DND-41 (cell line): ENCODE measurements around the gene ATXN1.

Experiments
- ATAC-seq: fragments of 200-7000 bp; cut with Tn5 transposase; 3 replicates; pipeline ENCODE4 v1.9.1; 2021; ENCODE audit warnings: low read depth; ENCODE audit not compliant: insufficient read depth
- DNase-seq: peaks from one replicate; pipeline ENCODE4 v3.0.0-alpha.2; 2020
- H2AFZ ChIP-seq: 2 replicates; pipeline ENCODE4 v1.6.0; 2012; ENCODE audit warnings: low read depth, low read length
- H3K27ac ChIP-seq: 2 replicates; pipeline ENCODE4 v1.5.1; 2012; ENCODE audit warnings: low read length, inconsistent platforms
- H3K27me3 ChIP-seq: fragments of 200-600 bp; sonication (generic); 2 replicates; pipeline ENCODE4 v1.6.0; 2012; ENCODE audit warnings: low read length, mild to moderate bottlenecking, inconsistent platforms; ENCODE audit not compliant: insufficient read depth, poor library complexity
- H3K36me3 ChIP-seq: 2 replicates; pipeline ENCODE4 v1.5.1; 2012; ENCODE audit warnings: low read length, inconsistent platforms; ENCODE audit not compliant: insufficient read depth
- H3K4me1 ChIP-seq: 2 replicates; pipeline ENCODE4 v1.5.1; 2012; ENCODE audit warnings: mild to moderate bottlenecking, low read length; ENCODE audit not compliant: insufficient read depth
- H3K4me2 ChIP-seq: 2 replicates; pipeline ENCODE4 v1.6.0; 2012; ENCODE audit warnings: mild to moderate bottlenecking, moderate library complexity, low read length, inconsistent platforms; ENCODE audit not compliant: insufficient read depth
- H3K4me3 ChIP-seq, 2 experiments: fragments of 200-600 bp in 1 of 2; shearing (Covaris generic) in 1 of 2; 2 replicates each; pipeline ENCODE4 v1.5.1; 2012 to 2016; ENCODE audit warnings: inconsistent platforms in 2 of 2, low read length in 2 of 2, mild to moderate bottlenecking in 2 of 2, low read depth in 1 of 2, moderate library complexity in 1 of 2
- H3K79me2 ChIP-seq: 2 replicates; pipeline ENCODE4 v1.6.0; 2012; ENCODE audit warnings: low read length, inconsistent platforms; ENCODE audit not compliant: insufficient read depth
- H3K9ac ChIP-seq: 2 replicates; pipeline ENCODE4 v1.6.0; 2012; ENCODE audit warnings: low read depth, mild to moderate bottlenecking, inconsistent platforms, low read length, moderate library complexity
- H3K9me3 ChIP-seq: 2 replicates; pipeline ENCODE4 v1.5.1; 2012; ENCODE audit warnings: low read length, moderate library complexity, mild to moderate bottlenecking, inconsistent platforms; ENCODE audit not compliant: insufficient read depth, severe bottlenecking
- H4K20me1 ChIP-seq: 2 replicates; pipeline ENCODE4 v1.6.0; 2012; ENCODE audit warnings: low read length; ENCODE audit not compliant: insufficient read depth
- EZH2 ChIP-seq: IDR thresholded peaks from 3 replicates; pipeline ENCODE4 v1.6.1; 2012; ENCODE audit warnings: borderline replicate concordance, low read depth, mild to moderate bottlenecking, moderate library complexity, low read length, inconsistent platforms; ENCODE audit not compliant: severe bottlenecking
- TF ChIP-seq, protein P1 (sequence below): IDR thresholded peaks from 2 replicates; pipeline ENCODE4 v1.5.1; 2012; ENCODE audit warnings: borderline replicate concordance, low read length, moderate library complexity, mild to moderate bottlenecking; ENCODE audit not compliant: poor library complexity, severe bottlenecking; ENCODE audit errors: extremely low read depth

The ATXN1 gene

DNA sequence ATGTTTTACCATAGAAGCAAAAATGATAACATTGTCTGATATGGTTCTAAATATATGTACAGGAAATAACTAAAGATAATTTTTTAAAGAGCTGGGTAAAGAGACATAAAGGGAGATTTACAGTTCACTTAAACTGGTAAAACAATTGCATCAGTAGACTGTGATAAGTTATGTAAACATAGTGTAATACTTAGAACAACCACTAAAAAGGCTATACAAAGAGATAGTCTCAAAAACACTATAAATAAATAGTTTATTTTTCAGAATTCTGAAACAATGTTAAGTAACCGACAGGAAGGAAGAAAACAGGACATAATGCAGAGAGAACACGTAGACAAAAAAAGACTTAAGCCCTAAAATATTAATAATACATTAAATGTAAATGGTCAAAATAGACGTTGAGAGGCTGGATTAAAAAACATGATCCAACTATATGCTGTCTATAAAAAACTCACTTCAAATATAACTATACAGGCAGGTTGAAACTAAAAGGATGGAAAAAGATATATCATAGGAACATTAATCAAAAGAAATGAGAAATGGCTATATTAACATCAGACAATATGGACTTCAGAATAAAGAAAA is 32.7 kb upstream of the ATXN1 start:
- Histone ChIP-seq H3K4me1 (no peaks in the 10 kb centered on the region), H4K20me1 (no peaks in the 10 kb centered on the region), H3K79me2 (no peaks in the 10 kb centered on the region), H3K27me3 (no peaks in the 10 kb centered on the region), H3K9ac (no peak overlapping the region), H3K9me3 (peaks cover 5% of the 10 kb centered on the region), H3K4me2 (no peak overlapping the region), H3K27ac (no peak overlapping the region), H3K36me3 (no peaks in the 10 kb centered on the region), H2AFZ (no peak overlapping the region), H3K4me3 (no peak overlapping the region)
- DNase-seq (no peak), ATAC-seq (no peak)
- TF ChIP-seq, protein P1, sequence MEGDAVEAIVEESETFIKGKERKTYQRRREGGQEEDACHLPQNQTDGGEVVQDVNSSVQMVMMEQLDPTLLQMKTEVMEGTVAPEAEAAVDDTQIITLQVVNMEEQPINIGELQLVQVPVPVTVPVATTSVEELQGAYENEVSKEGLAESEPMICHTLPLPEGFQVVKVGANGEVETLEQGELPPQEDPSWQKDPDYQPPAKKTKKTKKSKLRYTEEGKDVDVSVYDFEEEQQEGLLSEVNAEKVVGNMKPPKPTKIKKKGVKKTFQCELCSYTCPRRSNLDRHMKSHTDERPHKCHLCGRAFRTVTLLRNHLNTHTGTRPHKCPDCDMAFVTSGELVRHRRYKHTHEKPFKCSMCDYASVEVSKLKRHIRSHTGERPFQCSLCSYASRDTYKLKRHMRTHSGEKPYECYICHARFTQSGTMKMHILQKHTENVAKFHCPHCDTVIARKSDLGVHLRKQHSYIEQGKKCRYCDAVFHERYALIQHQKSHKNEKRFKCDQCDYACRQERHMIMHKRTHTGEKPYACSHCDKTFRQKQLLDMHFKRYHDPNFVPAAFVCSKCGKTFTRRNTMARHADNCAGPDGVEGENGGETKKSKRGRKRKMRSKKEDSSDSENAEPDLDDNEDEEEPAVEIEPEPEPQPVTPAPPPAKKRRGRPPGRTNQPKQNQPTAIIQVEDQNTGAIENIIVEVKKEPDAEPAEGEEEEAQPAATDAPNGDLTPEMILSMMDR = no peak
- TF ChIP-seq EZH2 = no peak

- no peak overlapping the region for H3K4me2 ChIP-seq
- no peaks in the 10 kb centered on the region for H3K4me1 ChIP-seq
- no peak overlapping the region for H2AFZ ChIP-seq
- H3K27me3 ChIP-seq = no peaks in the 10 kb centered on the region
- H3K36me3 ChIP-seq = no peaks in the 10 kb centered on the region
- H3K27ac ChIP-seq = no peak overlapping the region
- ATAC-seq = no peak
- no peak overlapping the region for H3K4me3 ChIP-seq
- no peaks in the 10 kb centered on the region for H4K20me1 ChIP-seq
- H3K79me2 ChIP-seq = no peaks in the 10 kb centered on the region
- peaks cover 5% of the 10 kb centered on the region for H3K9me3 ChIP-seq
- DNase-seq = no peak
- H3K9ac ChIP-seq = no peak overlapping the region
- TF ChIP-seq EZH2 = no peak
- TF ChIP-seq, protein P1 = no peak
These were observed 28.2 kb upstream of the ATXN1 start for GRCh38 chr6:16789329-16790038.

DNA sequence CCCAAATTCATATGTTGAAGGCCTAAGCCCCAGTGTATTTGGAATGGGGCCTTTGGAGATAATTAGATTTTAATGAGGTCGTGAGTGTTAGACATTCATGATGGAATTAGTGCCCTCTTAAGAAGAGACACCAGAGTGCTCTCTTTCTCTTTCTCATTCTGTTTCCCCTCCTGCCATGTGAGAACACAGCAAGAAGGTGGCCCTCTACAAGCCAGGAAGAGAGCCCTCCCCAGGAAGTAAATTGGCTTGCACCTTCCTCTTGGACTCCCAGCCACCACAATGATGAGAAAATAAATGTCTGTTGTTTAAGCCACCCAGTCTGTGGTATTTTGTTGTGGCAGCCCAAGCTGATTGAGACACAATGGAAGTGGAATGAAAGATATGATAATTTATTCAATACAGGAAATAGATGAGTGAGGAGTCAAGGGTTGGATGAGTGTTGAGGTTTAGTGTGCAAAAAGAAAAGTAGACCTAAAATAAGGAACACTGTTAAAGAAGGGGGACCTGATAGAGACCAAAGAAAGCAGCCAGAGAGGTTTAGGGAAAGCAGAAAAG is 25.9 kb upstream of the ATXN1 start:
- H2AFZ ChIP-seq = no peak overlapping the region
- TF ChIP-seq, protein P1 = no peak
- no peak for TF ChIP-seq EZH2
- H3K79me2 ChIP-seq = no peaks in the 10 kb centered on the region
- DNase-seq (no peak), ATAC-seq (no peak)
- H3K4me3 ChIP-seq = no peak overlapping the region
- no peaks in the 10 kb centered on the region for H3K27me3 ChIP-seq
- H3K27ac ChIP-seq = no peak overlapping the region
- H4K20me1 ChIP-seq = no peaks in the 10 kb centered on the region
- H3K9me3 ChIP-seq = peaks cover 5% of the 10 kb centered on the region
- H3K36me3 ChIP-seq = no peaks in the 10 kb centered on the region
- H3K4me2 ChIP-seq = no peak overlapping the region
- H3K4me1 ChIP-seq = no peaks in the 10 kb centered on the region
- no peak overlapping the region for H3K9ac ChIP-seq
